NB4 (cell line): Measurements from ENCODE around the gene ZXDC.

Experiments
- CTCF ChIP-seq: IDR thresholded peaks from one replicate; pipeline ENCODE4 v1.5.1; 2012; ENCODE audit warnings: low read depth, low read length
- POLR2A ChIP-seq: IDR thresholded peaks from 2 replicates; pipeline ENCODE4 v1.6.1; 2011; ENCODE audit warnings: mild to moderate bottlenecking; ENCODE audit not compliant: insufficient read length; ENCODE audit errors: extremely low read depth

- TF ChIP-seq POLR2A (no peak), CTCF (no peak)
Measured at GRCh38 chr3:126431103-126431534, 44.6 kb downstream of the ZXDC start.
